MV-4-11 (cell line): ENCODE measurements around the gene SMARCA2.

Source experiments
- DNase-seq: peaks from one replicate; lab custom pipeline; 2025; lab: John Stamatoyannopoulos, UW

Gene SMARCA2

DNA sequence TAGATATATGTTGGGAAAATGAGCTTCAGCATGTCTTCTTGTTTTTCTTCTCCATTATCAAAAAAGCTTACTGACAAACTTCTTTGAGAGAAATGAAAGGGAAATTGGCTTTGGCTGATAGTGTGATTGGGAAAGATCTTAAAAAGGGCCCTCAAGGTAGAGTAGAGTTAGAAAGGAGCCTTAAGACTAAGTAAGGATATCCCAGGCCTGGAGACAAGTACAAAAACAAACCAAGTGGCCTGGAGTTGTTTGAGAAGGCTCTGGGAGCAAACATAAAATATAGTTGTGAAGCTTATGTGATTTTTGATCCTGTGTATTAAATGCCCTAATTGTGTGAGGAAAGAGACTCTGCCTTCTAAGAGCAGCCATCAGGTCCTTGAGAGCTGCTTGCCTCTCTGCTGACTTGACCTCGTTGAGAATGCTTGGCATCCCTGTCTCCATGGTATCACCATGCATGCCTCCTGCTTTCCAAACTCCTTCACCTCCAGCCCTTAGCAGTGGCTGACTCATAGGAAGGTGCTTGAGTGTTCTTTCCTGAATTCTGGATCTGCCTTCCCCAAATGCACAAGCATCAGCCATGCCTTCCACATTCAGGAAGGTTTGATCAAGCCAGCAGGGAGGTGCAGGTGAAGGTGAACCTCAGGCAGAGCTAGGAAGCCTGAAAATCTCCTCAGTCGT, 78.9 kb downstream of the SMARCA2 start:
- no peak for DNase-seq

DNA sequence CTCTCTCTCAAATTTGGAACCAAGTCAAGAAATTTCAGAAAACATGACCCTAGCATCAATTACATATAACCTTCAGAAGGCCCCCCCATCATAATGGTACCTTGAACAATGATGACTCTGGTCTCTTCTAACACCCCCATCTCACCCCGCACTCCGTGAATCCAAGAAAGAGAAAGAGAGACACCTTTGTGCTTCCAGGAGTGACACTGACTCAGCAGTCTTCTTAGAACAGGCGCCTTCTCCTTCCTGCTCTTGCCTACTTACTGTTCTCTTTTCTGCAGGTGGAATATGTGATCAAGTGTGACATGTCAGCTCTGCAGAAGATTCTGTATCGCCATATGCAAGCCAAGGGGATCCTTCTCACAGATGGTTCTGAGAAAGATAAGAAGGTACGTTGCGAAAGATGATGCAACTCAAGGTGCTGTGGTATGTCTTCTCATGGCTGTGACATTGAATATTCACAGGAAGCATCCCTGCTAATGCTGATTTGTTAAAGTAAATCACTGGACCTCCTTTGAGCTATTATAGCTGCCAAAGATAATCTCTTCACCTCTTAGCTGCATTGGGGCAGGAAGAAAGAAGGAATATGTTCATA, 81.3 kb downstream of the SMARCA2 start:
- no peak for DNase-seq

DNA sequence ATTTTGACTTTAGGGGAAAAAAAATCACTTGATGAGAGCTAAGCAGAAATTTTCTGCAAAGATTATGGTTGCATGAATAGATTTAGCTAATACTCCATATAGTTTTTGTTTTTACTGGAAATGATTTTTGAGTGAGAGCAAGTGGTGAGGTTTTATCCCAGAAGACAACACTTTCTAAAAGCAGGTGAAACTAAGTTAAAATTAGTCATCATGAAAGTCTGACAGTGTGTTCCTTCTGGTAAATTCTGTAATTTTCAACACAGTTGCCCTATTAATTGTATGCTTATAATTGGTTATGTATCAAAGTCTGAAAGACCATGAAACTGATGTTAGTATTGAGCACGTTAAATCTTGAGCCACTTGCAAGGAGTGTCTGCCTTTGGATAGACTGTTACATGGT, 91.5 kb downstream of the SMARCA2 start:
- DNase-seq, result no peak

DNA sequence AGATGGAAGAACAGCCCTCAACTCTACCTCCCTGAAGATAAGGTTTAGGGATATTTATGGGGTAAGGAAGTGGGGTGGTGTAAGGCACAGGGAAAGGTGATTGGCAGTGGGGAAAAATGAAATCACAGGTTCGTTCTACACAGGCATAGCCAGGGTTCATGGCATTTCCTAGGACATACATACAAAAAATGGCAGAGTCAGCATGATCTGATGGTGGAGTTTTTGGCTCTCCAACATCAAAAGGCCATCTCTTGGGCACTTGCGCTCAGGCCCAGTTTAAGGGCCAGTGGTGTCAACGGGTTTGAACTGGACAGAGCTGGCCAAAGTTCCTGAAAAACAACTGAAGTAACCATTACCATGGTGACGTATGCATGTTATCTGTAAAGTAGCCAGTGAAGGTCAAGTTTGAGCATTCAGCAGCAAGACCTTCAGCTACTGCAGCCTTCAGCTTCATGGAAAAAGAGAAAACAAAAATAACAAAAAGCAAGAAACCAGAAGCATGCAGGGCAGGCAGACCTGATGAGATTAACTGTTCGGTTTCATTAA, 92.8 kb downstream of the SMARCA2 start:
- no peak for DNase-seq

DNA sequence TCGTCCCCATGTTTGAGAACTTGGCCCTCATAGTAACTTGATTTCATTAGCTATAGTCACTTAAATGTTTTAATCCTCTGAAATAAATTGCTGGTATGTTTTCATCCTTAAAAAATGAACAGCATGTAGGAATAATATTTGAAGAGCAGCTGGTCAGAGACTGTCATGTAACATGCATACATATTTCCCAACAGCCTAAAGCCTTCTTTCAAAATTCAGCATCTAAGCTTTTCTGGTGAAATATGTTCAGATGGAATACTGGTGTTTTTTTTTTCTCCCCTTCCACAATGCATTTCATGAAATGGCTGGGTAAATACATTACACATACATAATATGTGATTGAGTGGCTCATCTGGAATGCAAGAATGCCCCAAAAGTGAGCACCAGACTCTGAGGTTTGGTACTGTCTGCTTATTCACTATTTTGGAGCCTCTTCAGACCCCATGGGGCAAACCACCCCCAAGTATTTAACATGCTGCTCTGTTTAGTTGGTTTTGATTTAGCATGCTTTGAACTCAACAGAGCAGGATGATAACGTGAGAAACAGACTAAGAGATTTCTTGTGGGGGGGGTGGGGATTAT, 94.0 kb downstream of the SMARCA2 start:
- no peak for DNase-seq

DNA sequence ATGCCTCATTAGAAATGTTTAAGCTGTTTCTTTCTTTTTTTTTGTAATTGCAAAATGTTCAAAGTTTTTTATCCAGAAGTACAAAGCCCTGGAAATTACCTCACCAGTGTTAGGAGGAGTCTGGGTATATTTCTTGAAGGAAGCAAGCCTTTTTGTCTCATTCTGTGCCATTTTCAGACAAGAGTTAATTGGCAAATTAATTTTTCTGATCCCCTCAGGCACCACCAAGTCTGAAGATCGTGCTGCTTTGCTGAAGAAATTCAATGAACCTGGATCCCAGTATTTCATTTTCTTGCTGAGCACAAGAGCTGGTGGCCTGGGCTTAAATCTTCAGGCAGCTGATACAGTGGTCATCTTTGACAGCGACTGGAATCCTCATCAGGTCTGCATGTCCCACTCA, 94.9 kb downstream of the SMARCA2 start:
- no peak for DNase-seq

DNA sequence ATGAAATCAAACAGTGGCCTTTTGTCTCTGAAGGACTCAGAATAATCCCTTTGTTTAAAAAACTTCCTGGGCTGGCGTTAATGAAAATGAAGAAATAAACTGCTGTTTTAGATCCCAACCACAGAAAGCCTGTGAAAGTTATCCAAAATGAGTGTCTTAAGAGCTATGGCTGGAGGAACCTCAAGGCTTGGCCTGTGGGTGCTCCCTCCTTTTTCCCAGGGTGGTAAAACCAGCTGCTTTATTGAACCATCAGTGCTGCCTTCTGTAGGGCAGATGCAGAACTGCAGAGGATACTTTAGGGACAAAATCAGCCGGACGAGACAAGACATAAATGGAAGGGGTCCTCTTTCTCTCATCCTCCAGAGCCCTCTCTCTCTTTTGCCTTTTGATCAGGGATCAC, 100.9 kb downstream of the SMARCA2 start:
- no peak for DNase-seq

DNA sequence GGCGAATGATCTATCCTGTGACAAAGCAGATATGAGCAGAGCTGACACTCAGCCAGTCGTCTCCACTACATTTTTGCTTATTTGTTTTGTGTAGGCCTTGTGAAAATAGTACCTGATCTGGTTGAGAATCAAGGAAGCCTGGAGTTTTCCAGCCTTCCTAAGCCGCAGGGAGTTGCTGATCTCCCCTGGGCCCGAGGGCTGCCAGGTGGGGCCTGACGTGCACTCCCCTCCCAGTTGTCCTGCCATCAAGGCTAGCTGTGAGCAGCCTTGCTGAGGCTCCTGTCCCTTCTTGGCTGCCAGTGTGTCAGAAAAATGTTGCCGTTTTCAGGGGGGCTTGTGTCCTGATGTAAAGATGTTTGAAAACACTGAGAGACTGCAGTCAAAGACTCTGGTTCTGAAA, 102.4 kb downstream of the SMARCA2 start:
- DNase-seq, result no peak

DNA sequence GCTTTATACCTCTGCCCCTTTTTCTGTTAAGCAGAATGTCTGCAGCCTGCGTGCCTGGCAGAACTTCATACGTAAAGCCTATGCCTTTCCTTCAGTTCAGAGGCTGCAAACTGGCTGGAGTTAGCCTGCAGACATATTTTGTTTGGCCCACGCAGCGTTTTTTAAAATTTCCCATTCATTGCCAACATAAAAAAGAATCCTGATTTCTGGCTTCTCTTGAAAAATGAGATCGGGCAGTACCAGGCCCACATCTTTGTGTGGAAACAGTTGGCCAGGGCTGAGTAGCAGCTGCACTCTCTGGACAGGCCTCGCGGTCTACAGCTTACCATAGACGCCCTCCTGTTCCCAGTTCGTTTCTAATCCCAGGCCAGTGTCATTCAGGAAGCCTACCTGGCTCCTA, 104.4 kb downstream of the SMARCA2 start:
- DNase-seq, result no peak

DNA sequence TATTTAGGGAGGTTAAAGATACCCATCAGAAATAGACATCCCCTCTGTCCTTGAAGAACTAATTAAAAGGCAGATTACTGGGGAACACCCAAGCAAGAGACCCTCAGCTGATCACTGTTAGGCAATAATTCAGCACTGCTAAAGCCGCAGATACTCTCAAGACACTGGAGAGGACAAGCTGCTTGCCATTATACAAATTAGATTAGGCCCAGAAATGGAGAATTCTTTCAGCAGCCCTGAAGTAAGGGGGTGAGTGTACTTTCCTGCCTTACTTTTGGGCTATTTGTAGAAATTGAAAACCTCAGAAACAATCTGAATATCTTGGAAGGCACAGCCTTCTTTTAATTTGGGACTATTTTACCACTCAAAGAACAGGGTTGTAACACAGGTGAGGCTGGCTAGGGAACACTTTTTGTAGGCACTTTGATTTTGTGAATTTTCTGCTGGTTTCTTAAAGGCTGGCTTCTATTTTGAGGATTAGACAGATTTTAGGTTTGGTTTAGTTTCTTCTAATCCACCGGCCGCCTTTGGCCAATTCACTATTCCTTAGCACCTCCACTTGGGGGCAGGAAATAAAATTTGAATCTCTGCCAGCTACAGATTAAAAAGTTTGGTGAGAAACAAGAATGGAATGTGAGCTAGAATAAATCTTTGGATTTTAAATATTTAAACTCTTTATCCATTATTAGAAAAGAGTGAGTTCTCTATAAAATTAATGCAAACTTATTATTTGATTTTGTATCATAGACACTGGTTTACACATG, 106.0 kb downstream of the SMARCA2 start:
- DNase-seq, result no peak

DNA sequence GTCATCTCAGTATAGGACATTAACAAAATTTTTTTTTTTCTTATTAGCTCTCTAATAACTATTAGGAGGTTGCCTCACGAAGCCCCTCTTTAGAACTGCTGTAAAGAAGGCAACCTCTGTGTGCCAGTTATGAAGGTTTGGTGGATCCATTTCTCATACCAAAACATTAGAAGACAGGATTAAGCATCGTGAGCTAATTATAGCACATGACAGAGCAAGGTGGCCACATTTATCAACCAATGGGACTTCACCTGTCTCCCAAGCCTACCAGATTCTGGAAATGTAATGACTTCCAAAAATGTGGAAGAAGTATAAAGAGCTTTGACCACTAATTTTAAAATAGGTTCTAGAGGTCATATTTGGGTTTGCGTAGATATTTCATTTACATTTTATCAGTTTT, 107.2 kb downstream of the SMARCA2 start:
- DNase-seq, result no peak

DNA sequence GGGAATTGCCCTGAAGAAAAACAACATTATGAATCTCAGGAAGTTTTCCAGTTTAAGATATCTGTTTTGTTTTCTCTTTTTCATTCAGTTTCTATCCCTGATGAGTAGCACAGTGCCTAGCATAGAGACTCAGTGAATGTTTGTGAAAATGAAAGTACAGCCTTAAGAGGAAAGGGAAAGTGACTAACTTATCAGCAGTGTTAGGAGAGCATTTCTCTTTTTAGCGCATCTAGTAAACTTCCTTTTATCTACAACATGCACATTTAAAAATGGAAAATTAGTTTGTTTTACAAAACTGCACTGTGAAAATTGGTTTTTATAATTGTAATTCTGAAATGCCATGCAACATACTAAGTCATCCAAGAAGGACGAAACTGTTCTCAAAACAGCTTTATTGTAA, 110.8 kb downstream of the SMARCA2 start:
- DNase-seq, result peak; percentile 63

DNA sequence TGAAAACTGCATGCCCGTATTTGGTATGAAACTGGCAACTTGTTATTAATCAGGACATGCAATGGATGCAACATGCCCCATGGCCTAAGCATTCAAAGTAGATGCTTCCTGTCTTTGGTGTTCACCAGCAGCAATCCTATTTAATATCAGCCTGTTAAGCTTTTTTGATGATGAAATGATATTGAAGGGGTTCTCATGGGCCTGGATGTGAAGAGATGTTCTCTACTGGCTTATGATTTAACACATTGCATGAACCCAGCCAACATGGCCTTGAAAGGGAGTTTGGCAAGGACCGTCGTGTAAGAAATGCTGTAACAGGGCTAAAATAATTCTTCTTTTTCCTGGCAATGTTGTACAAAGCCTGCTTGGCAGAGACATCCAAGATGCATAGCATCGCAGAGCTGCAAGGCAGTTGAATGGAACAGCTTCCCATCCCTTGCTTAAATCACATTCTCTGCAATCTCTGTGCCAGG, 111.2 kb downstream of the SMARCA2 start:
- DNase-seq, result no peak

DNA sequence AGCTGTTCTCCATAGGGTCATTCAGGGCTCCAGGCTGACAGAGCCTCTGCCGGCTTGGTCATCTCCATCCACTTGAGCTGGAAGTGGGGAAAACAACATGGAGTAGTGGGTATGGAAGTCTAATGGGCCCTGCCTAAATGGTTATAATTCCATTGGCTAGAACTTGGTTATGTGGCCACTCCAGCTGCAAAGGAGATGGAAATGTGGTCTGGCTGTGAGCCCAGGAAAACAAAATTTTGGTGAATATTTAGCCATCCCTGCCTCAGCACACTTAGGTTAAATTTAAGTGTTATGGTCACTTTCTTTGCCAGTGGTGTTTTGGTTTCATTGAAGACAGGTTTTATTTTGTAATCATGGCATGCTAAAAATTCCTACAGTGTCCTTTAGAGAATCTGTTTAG, 112.3 kb downstream of the SMARCA2 start:
- no peak for DNase-seq

DNA sequence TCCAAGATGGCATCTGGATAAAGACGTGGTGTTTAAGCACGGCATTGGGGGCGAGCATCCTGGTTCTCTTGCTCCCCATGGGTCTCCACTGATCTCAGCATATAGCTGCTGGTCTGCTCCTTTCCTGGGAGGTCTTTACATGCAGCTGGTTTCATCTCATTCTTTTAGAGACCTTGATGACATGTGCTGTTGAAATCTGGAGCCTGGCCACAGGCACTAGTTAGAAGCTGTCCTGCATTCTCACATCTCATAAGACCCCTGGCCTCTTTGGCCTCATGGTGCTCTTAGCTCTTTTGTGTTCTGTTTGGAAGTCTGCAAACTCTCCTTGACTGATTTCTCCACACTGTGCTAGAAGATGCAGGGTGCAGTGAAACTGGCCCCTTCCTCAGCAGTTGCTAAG, 113.0 kb downstream of the SMARCA2 start:
- DNase-seq, result no peak

DNA sequence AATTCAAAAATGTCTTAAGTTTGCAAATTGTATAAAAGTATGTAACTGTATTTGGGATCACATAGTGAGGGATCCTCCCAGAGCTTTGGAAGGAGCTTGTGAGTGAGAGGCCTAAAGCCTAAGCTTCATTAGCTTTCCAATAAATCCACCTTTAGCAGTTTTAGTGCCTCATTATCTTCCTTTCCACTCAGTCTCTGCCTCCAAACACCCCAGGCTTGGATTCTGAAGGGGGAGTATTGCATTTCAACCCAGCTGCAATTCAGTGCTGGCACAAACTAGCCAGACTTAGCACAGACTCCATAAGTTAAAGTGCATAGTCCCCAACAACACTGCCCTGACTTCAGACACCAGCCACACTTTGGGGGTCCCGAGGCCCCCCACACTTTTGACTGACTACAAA, 113.5 kb downstream of the SMARCA2 start:
- DNase-seq, result no peak

DNA sequence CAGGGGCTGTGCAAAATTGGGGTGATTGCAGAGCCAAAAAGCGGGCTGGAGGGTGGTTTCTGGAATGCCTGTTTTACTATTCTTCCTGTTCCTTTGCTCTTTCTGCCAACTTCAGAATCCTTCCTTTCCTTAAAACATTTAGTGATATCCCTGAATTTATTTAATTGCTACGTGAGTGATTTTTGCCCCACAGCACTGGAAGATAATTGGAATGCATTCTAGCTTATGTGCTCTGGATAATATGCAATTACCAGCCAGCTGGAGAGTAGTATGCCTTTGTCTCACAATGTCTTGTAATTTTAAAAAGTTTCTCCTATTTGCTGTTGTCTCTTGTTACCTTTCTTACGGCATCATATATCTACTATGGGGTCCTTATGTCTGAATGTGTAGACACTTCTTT, 115.8 kb downstream of the SMARCA2 start:
- no peak for DNase-seq

DNA sequence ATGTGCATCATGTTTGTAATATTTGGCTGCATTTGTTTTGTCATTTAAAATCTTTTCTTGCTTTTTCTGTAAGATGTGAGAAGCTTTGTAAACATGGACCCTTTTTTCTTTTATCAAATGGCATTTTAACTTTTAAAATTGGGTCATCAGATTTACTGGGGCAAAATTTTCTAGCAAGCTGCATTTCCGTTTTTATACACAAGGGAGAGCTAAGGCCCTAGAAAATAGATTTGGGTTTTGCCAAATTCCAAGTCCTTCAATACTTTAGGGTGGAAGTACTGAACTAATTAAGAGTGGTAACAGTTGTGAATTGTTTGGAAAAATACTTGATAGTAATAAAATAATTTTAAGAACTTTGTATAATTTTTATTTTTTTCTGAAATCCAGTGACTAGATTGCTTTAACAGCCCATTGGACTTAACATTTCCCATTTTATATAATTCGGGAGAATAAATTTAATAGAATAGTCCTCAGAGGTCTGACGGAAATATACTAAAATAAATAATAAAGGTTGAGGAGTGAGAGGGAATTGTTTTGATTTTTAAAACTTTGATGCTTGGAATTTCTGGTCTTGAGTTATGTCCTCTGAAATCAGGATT, 117.4 kb downstream of the SMARCA2 start:
- DNase-seq, result peak; percentile 23

DNA sequence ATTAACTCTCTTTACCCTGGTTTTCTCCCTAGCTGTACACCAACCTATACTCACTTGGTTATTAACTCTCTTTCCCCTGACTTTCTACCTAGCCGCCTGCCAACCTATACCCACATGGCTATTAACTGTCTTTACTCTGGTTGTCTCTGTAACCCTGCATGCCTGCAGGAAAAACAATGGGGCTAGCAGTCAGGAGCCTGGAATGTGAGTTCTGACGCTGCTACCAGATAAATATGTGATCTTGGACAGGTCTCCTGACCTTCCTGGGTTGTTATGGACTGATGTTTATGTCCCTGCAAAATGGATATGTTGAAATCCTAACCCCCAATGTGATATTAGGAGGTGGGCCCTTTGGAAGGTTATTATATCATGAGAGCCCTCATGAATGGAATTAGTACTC, 119.2 kb downstream of the SMARCA2 start:
- no peak for DNase-seq

DNA sequence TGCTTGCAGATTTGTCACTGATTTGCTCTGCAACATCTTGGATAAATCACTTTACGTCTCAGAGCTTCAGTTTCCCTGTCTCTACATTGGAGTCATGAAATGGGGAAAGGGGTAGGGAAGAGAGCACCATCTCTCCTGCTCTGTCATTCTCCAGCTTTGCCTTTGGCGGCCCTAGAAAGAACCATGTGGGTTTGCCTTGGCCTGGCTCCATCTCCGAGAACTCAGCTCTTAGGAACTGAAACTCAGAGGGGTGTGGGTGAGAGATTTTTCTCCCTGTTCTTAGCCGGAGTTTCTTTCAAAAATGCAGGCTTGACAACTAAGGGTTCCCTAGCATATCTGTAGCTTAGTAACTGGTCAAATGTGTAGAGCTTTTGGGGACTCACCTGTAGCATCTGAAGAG, 123.5 kb downstream of the SMARCA2 start:
- DNase-seq, result peak; percentile 63

DNA sequence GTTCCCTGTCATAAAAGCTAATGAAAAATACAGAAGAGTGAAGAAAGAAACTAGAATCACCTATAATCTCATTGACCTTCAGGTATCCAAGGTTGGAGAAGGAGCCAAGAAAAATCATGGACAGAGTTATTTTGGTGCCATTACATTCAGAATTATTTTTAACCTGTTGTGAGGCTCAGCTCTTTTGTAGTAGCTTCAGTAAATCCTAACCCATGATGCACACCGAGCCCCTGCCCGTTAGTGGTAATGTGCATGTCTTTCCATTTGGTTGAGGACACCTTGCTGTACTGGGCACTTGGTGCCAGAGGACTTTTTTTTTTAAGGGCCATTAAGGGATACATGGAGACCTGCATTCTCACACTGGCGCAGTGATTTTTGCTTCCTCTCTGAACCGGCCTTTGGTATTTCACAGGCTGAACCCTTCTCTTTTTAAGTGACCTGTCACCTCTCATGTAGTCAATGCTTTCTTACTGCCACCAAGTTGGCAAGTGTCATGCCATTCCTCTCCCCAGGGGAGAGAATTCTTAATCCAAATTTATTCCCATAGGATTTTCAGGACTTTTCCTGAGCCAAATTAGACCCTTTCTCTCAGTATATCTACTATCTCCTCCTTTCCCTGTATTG, 125.6 kb downstream of the SMARCA2 start:
- no peak for DNase-seq

DNA sequence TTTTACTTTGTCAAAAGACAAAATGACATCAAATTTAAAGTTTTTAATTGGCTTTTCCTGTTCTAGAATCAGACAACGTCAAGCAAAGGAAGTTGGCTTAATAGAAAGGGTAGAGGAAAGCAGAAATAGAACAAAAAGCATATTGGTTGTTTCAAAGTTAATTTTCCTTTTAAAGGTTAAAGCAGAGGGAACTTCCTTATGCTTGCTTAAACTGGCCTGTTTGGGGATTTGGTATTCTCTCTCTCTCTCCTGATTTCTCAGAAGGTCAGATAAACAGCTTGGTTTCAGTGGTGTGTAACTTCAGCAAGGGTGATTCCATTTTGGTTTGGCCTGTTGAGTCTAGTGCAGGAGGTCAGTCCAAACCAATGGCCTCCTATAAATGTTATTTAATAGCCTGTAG, 127.1 kb downstream of the SMARCA2 start:
- DNase-seq, result peak; percentile 8
